GM19025 (cell line): ENCODE data around the gene CST2.
"Not testable (repeated sequence)": the region's sequence is repeated elsewhere in the genome, so short reads cannot be mapped to it uniquely, and the experiment has no call there.

Experiments used
- ATAC-seq: cut with Tn5 transposase; IDR thresholded peaks from one replicate; pipeline ENCODE4 v1.9.1; 2021; ENCODE audit warnings: mild to moderate bottlenecking, low read depth, moderate library complexity; ENCODE audit not compliant: unreplicated experiment

The CST2 gene

DNA sequence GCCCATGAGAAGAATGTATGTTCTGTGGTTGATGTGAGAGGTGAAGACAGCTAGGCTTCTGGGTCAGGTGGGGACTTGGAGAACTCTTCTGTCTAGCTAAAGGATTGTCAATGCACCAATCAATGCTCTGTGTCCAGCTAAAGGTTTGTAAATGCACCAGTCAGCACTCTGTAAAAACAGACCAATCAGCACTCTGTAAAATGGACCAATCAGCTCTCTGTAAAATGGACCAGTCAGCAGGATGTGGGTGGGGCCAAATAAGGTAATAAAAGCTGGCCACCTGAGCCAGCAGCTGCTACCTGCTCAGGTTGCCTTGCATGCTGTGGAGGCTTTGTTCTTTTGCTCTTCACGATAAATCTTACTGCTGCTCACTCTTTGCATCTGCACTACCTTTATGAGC lies 15.0 kb downstream of the CST2 start:
- ATAC-seq: not testable (repeated sequence)

GRCh38 chr20:23810349-23810748 lies 16.2 kb downstream of the CST2 start:
- ATAC-seq: not testable (repeated sequence)

GRCh38 chr20:23800865-23801264 lies 25.7 kb downstream of the CST2 start:
- ATAC-seq: no peak

DNA sequence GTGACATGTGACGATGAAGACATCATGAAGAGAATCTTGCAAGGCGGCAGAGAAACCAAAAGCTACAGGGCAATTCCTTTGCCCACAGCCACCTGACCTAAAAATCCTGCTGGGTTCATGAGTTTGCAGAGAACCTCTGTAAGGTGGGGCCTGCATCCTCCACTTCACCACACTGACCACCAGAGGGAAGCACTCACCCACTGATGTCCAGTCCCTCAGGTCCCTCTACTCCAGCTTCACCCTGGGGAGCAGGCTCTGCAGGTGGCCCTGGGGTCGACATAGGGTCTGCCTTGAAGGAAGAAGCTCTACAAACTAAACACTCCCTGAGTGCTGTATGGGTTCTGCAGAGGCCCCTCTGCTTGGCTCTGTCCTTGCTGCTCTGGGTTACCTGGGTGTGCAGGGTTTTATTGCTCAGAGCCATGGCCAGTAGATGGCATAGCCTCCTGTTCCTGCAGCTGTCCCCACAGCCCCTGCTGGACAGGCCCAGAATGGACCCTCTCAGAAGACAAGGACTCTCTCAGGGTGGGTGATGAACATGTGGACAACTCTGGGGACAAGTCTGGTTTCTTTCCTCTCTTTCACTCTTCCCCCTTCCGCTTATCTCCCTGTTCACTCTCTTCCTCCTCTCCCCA lies 27.2 kb downstream of the CST2 start:
- ATAC-seq: peak; percentile 78

GRCh38 chr20:23795526-23795925 lies 31.0 kb downstream of the CST2 start:
- no peak for ATAC-seq

- no peak for ATAC-seq
These were observed 31.7 kb downstream of the CST2 start for GRCh38 chr20:23794841-23795240.

- no peak for ATAC-seq
These were observed 32.5 kb downstream of the CST2 start for GRCh38 chr20:23794065-23794464.

DNA sequence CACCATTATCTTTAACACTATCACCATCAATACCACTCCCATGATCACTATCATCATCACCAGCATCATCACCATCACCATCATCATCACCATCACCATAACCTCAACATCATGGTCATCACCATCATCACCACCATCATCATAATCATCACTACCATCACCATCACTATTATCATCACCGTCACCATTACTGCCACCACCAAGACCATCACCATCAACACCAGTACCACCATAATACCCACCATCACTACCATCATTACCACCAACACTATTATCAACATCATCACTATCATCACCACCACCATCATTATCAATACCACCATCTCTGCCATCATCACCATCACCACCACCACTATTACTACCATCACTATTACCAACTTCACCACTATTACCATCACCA lies 43.1 kb downstream of the CST2 start:
- ATAC-seq: no peak

DNA sequence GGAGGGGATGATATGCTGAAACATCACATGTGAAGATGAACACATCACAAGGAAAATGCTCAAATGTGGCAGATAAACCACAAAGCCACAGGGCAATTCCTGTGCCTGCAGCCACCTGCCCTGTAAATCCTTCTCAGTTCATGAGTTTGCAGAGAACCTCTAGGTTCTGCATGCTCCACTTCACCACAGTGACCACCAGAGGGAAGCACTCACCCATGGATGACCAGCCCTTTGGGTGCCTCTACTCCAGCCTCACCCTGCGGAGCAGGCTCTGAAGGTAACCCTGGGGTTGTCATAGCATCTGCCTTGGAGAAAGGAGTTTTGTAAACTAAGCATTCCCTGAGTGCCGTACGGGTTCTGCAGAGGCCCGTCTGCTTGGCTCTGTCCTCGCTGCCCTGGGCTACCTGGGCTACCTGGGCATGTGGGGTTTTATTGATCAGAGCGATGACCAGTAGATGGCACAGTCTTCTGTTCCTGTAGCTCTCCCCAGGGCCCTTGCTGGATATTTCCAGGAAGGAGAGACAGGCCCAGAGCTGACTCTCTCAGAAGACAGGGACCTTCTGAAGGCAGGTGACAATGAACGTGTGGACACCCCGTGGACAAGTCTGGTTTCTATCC lies 44.1 kb downstream of the CST2 start:
- no peak for ATAC-seq

GRCh38 chr20:23778676-23779075 lies 47.9 kb downstream of the CST2 start:
- ATAC-seq: not testable (repeated sequence)

- ATAC-seq: not testable (repeated sequence)
These were observed 49.1 kb downstream of the CST2 start for GRCh38 chr20:23777380-23777779.

DNA sequence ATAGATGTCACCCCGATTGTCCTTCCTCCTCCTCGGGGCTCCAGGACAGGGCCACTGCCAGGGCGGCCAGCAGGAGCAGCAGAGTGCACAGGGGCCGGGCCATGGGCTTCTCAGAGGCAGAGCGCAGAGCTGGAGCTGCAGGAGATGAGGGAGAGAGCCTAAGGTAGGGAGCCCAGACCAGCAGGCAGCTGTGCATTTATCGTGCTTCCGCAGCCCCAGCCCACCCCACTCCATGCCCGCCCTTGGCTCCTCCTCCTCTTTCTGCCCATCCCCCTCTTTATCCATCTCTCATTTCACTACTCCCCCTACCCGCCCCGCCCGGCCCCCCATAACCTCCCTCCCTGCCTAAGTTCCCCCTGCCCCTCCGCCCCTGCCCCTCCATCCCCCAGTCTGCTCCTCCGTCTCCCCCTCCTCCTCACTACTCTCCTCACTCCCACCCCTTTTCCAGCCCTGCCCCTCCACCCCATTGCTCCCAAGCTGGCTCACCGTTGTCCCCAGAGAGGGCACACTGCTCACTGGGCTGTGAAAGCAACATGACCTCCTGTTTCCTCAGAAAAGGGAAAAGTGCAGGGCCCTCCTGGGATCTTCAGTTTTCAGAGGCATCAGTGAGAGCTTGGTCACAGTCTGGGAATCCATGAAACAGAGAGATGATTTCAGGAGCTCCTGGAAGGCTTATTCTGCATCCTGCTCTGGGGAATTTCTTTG lies 50.3 kb downstream of the CST2 start:
- no peak for ATAC-seq

DNA sequence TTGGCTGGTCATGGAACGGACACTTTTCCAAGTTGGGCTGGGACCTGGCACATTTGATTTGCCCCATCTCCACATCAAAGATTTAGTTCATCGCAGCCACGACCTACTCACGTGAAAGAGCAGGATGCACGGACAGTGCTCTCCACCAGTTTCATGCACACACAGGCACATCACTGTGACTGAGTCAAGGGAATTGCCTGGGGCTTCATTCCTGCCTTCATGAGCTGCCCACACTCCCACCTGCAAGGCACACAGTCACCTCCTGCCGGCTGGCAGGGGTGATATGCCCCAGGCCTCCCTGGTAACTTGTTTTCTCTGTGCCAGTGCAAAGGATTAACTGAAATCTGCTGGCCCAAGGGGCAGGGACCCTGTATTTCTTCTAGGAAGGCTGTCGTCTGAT lies 52.4 kb downstream of the CST2 start:
- no peak for ATAC-seq
